ENCODE measurements around the gene WRAP53. TPM values are rescaled to one million over a fixed set of nuclear protein-coding genes. Genes with fewer than 3 reads are reported as not detected.
A peak's percentile ranks its signal among the peaks of the same experiment; 100 is the strongest.

The WRAP53 gene
- total RNA-seq, 1 donor from 2014 or later, result 4.2 TPM

DNA sequence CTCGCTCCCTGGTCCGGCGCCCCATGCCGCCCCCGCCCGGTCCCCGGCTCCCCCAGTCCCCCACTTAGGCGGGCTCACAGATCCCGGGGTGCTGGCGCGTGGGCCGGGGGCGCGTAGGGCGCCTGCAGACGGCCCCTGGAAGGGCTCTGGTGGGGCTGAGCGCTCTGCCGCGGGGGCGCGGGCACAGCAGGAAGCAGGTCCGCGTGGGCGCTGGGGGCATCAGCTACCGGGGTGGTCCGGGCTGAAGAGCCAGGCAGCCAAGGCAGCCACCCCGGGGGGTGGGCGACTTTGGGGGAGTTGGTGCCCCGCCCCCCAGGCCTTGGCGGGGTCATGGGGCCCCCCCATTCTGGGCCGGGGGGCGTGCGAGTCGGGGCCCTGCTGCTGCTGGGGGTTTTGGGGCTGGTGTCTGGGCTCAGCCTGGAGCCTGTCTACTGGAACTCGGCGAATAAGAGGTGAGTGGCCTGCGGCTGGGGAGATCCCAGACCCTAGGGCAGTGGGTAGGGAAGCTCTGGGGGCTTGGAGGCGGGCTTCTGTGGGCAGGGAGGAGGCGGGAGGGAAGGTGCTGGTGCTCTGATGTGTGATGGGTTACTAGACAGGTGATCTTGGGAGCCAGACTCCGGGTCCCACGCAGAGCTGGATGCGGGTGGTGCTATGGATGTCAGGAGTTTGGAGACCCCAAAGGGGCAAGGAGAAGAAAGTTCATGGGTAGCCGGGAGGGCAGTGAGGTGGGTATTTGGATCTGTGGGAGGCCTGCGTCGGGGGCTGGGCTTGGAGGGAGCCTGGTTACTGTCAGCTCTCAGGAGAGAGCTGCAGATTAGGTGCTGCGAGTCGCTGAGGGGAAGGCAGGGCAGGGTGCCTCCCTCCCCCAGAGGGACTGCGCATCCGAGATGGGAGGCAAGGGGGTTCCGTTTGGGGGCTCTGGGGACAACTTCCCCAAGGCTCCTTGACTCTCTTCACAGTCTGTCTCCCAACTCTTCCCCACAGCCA is 17.3 kb downstream of the WRAP53 start:
- no peak for ATAC-seq (ENCODE audit: poor library complexity)
- intact Hi-C loops (cut with DNase I), result no loop called here
- DNase-seq, result no peak

DNA sequence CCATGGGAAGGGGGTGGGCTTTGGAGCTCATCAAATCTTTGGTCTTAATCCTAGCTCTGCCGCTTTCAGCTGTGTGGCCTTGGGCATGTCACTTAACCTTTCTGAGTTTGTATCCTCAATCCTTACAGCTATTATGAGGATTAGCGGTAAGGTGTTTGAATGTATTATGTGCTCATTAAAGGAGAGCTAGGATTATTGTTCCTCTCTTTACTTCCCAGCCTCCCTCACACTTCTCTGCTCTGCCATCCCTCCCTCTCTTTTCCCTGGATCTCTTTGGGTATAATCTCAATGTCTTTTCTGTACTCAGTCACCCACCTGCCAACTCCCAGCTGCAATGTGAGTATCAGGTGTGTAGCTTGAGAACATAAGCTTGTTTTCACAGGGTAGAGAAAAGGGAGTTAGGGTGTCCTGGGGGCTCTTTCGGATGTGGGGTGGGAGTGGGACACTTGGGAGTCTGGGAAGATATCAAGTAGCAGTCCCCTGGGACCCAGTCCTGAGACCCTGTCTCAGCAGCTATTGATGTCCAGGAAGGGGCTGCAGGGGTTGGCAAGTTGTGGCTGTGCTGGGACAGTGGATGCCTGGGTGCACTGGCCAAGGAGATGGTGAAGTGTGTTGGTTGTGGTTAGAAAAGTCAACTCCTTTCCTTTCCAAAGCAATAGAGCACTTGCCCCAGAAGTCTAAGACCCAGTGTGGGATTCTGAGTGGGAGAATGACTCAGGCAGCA is 18.5 kb downstream of the WRAP53 start:
- DNase-seq, result no peak
- intact Hi-C loops (cut with DNase I), result no loop called here
- no peak for ATAC-seq (ENCODE audit: poor library complexity)

DNA sequence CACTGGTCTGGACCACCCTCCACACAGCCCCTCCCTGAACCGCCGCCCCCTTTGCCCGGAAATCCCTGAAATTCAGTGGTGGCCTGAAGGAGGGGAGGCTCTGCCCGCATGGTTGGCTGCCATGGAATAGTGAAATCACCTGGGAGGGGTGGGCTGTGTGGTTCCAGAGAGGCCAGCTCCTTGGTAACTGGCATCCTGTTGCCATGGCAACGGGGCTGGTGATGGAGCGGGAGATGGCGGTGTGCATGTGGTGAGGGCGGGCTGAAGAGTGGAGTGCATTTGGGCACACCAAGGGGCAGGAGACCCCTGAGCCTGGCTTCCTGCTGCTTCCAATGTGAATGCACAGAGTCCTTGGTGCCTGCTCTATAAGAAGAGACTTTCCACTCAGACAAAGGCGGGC is 19.2 kb downstream of the WRAP53 start:
- intact Hi-C loops (cut with DNase I), result no loop called here
- ATAC-seq (ENCODE audit: poor library complexity), result no peak
- DNase-seq, result no peak

DNA sequence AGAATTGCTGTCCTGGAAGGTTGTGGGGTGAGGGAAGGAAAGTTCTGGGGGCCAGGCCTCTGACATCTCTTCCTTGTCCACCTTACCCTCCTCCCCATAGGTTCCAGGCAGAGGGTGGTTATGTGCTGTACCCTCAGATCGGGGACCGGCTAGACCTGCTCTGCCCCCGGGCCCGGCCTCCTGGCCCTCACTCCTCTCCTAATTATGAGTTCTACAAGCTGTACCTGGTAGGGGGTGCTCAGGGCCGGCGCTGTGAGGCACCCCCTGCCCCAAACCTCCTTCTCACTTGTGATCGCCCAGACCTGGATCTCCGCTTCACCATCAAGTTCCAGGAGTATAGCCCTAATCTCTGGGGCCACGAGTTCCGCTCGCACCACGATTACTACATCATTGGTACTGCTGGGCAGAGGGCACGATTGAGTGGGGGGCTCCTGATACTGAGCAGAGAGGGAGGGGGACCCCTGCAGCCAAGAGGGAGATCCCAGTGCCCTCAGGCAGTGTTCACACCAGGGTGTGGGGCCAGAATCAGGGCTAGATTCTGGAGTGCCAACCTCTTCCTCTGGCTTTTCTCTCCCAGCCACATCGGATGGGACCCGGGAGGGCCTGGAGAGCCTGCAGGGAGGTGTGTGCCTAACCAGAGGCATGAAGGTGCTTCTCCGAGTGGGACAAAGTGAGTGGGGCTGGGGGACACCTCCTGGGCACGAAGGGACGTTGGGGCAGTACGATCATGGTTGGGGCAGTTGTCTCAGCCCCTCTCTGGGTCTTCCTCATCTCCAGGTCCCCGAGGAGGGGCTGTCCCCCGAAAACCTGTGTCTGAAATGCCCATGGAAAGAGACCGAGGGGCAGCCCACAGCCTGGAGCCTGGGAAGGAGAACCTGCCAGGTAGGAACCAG is 19.8 kb downstream of the WRAP53 start:
- intact Hi-C loops (cut with DNase I), result no loop called here
- DNase-seq, result no peak
- no peak for ATAC-seq (ENCODE audit: poor library complexity)

DNA sequence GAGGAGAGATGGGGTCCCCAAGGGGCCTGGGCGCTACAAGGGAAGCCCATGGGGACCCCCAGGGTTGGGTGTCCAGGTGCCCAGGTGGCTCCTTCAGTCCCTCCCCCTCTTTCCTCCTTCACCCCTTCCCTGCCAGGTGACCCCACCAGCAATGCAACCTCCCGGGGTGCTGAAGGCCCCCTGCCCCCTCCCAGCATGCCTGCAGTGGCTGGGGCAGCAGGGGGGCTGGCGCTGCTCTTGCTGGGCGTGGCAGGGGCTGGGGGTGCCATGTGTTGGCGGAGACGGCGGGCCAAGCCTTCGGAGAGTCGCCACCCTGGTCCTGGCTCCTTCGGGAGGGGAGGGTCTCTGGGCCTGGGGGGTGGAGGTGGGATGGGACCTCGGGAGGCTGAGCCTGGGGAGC is 20.8 kb downstream of the WRAP53 start:
- intact Hi-C loops (cut with DNase I), result no loop called here
- no peak for DNase-seq

DNA sequence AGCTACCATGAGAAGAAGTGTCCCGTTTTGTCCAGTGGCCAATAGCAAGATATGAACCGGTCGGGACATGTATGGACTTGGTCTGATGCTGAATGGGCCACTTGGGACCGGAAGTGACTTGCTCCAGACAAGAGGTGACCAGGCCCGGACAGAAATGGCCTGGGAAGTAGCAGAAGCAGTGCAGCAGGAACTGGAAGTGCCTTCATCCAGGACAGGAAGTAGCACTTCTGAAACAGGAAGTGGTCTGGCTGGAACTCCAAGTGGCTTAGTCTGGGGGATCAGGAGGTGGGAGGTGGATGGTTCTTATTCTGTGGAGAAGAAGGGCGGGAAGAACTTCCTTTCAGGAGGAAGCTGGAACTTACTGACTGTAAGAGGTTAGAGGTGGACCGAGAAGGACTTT is 22.0 kb downstream of the WRAP53 start:
- intact Hi-C loops (cut with DNase I), result no loop called here
- ATAC-seq (ENCODE audit: poor library complexity) (no peak), DNase-seq (no peak)

More for the DNA sequence above, 20.8 kb downstream of the WRAP53 start:
- no peak for ATAC-seq (ENCODE audit: poor library complexity)

DNA sequence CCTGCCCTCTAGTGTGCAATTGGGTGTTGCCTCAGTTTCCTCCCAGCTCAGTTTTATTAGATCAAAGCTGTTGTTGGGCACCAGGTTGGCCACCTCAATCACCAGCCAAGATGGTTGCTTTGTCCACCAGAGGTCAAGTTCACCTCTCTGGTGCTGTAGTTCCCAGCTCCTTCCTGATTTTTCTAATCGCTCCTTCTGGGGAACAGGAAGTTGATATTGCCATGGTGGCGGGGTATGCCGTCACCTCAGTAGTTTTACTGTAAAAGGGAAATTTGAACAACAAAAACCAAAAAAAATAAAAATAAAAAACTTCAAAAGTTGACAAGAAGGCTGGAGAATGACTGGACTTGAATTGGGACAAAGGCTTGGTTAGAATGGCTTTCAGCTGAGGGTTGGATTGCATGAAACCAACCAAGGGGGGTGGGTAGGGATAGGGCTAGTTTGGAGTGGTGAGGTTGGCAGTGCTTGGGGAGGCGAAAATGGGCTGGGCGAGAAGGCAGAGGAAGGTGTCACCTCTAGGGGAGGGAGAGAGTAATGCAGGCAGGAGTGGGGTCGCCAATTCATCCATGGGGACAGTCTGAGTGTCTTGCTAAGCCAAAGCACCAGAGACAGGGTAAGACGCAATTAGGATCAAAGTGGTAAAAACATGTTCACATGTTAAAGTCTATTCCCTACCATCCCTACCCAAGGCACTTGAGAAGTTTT is 22.9 kb downstream of the WRAP53 start:
- no peak for ATAC-seq (ENCODE audit: poor library complexity)
- intact Hi-C loops (cut with DNase I), result no loop called here
- no peak for DNase-seq

DNA sequence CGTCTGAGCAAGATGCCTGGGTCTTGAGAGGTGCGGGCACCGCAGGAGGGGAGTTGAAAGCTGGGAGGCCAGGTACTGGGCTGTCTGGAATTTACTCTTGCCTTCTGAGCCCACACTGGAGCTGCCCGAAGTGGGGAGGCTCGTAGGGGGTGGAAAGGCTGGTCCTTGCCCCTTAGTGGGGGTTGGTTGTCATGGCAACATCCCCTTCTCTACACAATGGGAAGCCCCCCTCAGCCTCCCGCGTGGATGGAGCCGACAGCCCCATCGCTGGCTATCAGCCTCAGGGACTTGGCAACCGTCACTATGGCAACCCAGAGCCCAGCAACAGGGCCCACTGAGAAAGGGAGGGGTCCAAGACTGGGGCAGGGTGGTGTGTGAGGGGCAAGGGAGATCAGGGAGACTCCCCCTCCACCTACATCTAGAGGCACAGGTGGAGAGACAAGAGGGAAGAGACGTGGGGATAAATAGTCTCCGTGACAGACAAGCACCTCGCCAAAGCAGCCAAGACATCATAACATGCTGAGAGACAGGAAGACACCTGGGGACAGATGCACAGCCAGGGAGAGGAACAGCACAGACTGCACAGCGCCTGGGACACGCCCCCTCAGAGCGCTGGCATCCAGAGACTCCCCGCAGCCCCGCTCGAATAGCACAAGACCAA is 24.0 kb downstream of the WRAP53 start:
- no peak for DNase-seq
- ATAC-seq (ENCODE audit: poor library complexity), result no peak
- intact Hi-C loops (cut with DNase I), result no loop called here

DNA sequence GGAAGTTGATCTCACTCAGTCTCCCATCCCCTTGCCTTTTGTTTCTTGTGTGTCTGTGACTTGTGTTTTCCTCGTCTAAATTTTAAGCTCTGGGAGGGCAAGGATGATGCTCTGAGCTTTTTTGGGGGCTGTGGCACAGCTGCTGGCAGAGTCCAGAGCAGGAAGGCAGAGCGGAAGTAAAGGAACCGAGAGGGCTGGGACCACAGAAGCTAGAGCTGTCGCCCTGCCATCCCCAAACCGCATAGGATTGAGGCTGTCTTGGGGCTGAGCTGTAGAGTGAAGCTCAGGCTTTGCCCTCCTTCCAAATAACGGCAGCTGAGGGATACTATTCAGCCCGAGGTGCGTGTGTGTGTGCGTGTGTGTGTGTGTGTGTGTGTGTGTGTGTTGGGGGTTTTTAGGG is 25.5 kb downstream of the WRAP53 start:
- ATAC-seq (ENCODE audit: poor library complexity), result no peak

DNA sequence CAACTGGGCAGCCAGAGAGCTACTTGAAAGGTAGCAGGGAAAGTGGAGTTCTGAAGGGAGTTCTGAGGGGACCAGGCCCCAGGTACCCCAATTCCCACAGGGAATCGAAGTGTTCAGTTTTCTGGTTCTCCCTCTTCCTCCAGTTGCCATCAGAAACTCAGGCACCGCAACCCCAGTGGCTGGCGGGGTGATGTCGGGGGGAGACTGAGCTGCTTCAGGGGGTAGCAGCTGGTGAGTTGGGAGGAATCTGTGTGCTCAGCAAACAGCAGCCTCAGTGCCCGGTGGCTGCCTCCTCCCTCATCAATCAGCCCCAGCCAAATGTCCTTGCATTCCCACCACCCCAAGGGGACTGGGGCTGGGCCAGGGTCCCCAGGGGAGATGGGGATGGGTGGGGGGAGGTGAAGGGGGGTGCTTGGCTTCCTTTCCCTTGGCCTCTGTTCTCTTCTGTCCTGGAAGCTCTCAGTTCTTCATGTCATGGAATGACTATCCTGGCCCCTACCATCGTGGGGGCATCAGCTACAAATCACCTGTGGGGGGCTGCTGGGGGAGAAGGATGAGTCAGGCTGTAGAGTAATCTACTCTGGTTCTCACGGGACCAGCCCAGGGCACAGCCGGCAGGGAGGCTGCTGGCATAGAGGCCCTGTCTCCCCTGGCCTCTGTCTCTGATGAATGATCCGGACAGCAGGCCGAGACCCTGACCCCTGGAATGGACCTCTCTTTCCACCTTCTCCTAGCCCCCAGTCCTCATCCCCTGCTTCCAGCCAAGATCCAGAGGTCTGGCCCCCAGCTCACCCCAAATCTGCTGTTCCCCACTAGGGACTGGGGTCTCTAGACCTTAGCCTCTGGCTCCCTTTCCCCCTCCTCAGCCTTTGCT is 26.7 kb downstream of the WRAP53 start:
- DNase-seq (no peak), ATAC-seq (ENCODE audit: poor library complexity) (no peak)
- intact Hi-C loops (cut with DNase I), result no loop called here

More for the DNA sequence above, 25.5 kb downstream of the WRAP53 start:
- DNase-seq, result no peak
- intact Hi-C loops (cut with DNase I), result no loop called here

DNA sequence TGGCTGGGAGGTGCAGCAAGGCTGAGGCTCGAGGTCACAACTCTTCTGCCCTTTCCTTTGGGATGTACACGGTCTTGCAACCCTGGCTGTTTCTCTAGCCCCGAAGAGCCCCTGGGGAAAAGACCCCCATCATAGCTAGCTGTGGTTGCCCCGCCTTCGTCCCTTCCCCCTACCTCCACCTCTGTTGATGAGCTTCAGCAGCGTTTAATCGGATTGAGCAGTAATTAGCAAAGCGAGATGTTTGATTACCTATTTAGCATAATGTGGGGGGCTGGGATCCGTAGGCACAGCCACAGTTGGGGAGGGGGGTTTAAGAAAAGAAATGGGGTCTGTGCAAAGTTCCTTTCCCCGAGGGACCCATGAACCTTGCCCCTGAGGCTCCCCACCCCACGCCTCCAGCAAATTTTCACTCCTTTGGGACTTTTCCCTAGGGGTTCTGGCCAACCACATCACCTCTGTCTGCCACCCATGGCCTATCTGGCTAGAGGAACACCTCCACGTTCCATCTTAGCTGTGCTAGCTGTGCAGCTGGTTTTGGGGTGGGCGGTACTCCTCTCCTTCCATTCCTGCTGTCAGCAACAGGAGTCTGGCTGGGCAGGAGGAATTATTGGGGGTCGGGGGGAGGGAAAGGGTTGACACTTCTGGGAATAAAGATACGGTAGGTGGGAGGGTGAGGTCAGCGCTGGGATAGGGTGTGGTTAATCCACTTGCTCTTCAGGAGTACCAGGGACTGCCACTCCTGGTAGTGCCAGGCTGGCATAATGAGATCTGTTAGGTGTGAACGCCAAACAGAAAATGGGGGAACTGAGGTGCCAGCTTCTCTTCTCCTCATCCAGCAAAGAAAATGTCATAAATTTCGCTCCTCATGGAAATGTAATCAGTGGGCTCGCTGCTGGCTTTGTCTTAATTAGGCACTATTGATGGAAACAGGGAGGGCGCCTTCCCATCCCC is 27.9 kb downstream of the WRAP53 start:
- DNase-seq, result no peak
- ATAC-seq (ENCODE audit: poor library complexity), result no peak
- intact Hi-C loops (cut with DNase I), result no loop called here

DNA sequence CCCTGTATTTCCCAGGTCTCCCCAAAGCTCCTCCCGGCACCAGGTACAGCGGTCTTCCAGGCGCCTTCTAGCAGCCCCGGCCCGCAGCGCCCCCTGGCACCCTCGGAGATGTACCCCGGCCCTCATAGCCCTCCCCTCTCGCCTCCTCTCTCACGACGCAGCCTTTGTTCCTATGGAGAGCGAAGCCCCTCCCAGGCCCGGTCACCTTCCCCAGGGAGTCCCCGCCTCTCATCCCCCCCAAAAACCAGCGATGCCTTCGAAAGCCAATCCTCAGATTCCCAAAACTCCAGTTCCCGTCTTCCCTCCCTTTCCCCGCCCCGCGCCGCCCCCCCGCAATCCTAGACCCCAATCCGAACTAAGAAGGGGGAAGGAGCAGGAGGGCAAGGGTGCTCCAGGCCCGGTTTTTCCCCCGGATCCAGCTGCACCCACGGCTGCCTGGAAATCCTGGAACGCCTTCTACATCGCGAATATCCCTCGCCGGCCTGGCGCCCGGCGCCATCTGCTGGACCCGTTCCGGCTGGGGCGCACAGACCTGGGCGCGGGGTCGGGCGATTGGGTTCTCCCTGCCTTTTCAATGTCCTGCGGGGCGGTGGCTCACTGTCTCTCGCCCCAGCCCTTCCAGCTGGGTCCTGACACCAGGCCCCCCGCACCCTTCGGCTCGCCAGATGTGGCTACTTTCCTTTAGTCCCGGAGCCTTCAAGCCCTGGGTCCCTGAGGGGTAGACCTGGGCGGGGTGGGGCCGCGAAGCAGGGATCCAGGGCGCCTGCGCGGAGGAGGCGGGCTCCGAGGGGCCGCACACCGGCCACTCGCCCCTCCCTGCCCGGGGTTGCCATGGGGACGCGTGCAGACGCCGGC is 28.9 kb downstream of the WRAP53 start, which contains the start of gene DNAH2:
Gene DNAH2, plus strand, starts transcription at position 844 of the 855 bp plus-strand sequence. CDS start 1,991 bp downstream, outside the sequence.
- DNase-seq (peak; percentile 78), ATAC-seq (ENCODE audit: poor library complexity) (peak; percentile 91)
- intact Hi-C loops (cut with DNase I), result no loop called here

DNA sequence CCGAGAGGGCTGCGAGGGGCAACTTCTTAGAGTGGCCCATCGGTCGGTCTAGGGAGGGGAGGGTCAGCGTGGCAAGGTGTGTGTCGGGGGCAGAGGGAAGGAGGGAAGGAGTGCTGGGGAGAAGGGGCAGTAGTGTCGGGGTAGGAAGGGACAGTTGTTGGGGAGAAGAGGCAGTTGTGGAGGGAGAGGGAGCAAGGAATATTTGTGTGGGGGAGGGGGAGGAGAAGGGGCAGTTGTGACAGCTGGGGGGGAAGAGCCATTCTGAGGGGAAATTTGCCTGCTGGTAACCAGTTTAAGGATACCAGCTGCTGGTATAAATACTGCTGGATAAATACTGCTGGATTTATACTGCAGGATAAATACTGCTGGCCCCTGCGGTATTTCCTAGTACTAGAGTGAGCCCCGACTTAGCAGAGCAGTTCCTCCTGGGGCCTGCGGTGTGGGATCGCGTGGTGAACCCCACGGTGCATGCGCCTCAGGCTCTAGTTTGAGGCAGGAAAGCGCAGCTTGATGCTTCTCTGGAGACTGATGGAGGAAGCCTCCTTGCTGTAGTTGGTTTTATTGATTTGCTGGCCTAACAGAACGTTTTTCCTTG is 29.6 kb downstream of the WRAP53 start:
- intact Hi-C loops (cut with DNase I), result no loop called here
- DNase-seq, result no peak
- ATAC-seq (ENCODE audit: poor library complexity), result peak; percentile 19

DNA sequence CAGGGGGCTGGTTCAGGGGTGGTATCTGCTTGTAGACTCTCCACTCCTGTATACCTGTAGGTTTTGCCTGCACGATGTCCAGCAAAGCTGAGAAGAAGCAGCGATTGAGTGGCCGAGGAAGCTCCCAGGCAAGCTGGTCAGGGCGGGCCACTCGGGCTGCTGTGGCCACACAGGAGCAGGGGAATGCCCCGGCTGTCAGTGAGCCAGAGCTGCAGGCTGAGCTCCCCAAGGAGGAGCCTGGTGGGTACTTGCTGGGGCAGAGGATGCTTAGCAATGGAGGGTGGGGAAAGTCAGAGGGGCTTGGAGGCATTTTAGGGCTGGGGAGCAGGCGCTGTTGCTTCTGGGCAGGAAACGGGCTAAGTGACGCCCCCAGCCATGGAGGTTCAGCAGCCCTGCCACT is 31.4 kb downstream of the WRAP53 start:
- DNase-seq, result no peak
- ATAC-seq (ENCODE audit: poor library complexity), result no peak
- intact Hi-C loops (cut with DNase I), result no loop called here

DNA sequence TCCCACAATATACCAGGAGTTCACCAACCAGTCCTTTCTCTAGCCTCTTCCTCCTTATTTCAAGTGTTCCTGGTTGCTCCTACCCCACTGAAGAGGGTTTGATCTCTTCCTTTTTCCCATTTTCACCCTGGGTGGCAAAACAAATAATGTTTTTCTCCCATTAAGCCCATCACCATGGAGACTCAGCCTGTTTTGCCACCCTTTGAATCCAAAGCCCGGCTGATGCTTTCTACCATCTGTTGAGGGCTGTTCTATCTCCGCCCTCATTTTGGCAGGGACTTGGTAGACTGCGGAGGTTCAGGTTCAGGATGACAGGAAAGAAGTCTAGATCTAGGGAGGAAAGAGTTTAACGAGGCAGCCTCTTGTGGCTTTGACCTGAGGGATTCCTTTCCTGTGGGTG is 31.8 kb downstream of the WRAP53 start:
- DNase-seq, result no peak
- no peak for ATAC-seq (ENCODE audit: poor library complexity)
- intact Hi-C loops (cut with DNase I), result no loop called here

Data from Right ventricle myocardium superior (tissue), 1 donor.